ENCODE data around the gene DZIP1. TPM values are rescaled to one million over a fixed set of nuclear protein-coding genes. Genes with fewer than 3 reads are reported as not detected.

The DZIP1 gene
- total and polyA plus RNA-seq, 2 of the 8 experiments (the other 6 are each of a cell fraction or from before 2014, with no cell fraction given), result 7.6 to 24.6 TPM

DNA sequence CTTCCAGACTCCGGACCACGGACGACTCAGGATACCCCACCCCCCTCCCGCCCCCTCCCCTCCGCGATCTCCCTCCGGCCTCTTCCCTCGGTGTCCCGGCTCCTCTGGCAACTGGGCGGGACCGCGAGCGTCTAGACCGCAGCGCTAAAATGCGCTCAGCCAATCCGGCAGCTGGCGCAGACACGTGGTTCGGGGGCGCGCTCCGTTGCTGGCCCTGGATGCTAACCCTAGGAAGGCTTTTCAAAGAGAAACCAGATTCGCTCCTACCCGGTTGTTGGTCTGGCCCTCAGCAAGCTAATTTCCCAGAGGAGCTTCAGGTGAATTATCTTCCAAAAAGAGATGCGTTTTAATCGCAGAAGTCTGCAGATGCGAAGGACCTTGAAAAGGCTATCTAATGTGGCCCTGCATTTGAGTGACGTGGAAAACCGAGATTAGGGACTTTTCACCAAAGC is at the start of gene DZIP1 (continued):
- TF ChIP-seq RAD21 (IDR thresholded peaks at IDR 0.05 in 1 of 2, conservative IDR thresholded peaks at IDR 0.05 in 1 of 2; ENCODE audit: low read depth in 2 of 2, low read length in 2 of 2) (no peak), NRF1 (IDR thresholded peaks at IDR 0.05; ENCODE audit: low read depth, low read length) (no peak), JUN (IDR thresholded peaks at IDR 0.05; ENCODE audit: low read depth, low read length) (no peak), SP2 (IDR thresholded peaks at IDR 0.05; ENCODE audit: low read length) (no peak), SIRT6 (IDR thresholded peaks at IDR 0.05; ENCODE audit: low read length) (no peak), MAX (IDR thresholded peaks at IDR 0.05) (peak; percentile 96), YY1 (IDR thresholded peaks at IDR 0.05; ENCODE audit: low read depth, low read length) (no peak), TBP (IDR thresholded peaks at IDR 0.05; ENCODE audit: low read depth, low read length) (peak; percentile 85), KDM5A (IDR thresholded peaks at IDR 0.05; ENCODE audit: low read length) (no peak), TCF12 (IDR thresholded peaks at IDR 0.05; ENCODE audit: low read depth, low read length) (no peak), POLR2A (IDR thresholded peaks at IDR 0.05; ENCODE audit: control extremely low read depth in 1 of 2, low read depth in 2 of 2, low read length in 2 of 2) (peak in 1 of 2 experiments; percentile 68; a peak in 2 of 3 replicates), CBX5 (IDR thresholded peaks at IDR 0.05; ENCODE audit: low read depth, low read length) (no peak), KDM4A (IDR thresholded peaks at IDR 0.05; ENCODE audit: low read depth, low read length, severe bottlenecking) (no peak), SP4 (IDR thresholded peaks at IDR 0.05; ENCODE audit: low read length) (no peak; the same call in 1 of the 2 replicates), HDAC2 (IDR thresholded peaks at IDR 0.05; ENCODE audit: borderline replicate concordance in 1 of 2, low read depth in 2 of 2, low read length in 2 of 2) (no peak), SP1 (IDR thresholded peaks at IDR 0.05; ENCODE audit: low read depth, low read length) (no peak), TAF7 (optimal IDR thresholded peaks at IDR 0.05; ENCODE audit: borderline replicate concordance, low read depth, low read length) (peak; percentile 46), GTF2F1 (IDR thresholded peaks at IDR 0.05; ENCODE audit: borderline replicate concordance, low read depth, low read length) (no peak), CHD2 (IDR thresholded peaks at IDR 0.05; ENCODE audit: low read length) (no peak), ATF2 (IDR thresholded peaks at IDR 0.05; ENCODE audit: low read length) (no peak), TEAD4 (IDR thresholded peaks at IDR 0.05; ENCODE audit: low read depth, low read length) (no peak)
- TF ChIP-seq, protein P1, sequence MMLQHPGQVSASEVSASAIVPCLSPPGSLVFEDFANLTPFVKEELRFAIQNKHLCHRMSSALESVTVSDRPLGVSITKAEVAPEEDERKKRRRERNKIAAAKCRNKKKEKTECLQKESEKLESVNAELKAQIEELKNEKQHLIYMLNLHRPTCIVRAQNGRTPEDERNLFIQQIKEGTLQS (IDR thresholded peaks at IDR 0.05; ENCODE audit: insufficient read depth, low read depth, low read length), result no peak
- TF ChIP-seq, protein P2, sequence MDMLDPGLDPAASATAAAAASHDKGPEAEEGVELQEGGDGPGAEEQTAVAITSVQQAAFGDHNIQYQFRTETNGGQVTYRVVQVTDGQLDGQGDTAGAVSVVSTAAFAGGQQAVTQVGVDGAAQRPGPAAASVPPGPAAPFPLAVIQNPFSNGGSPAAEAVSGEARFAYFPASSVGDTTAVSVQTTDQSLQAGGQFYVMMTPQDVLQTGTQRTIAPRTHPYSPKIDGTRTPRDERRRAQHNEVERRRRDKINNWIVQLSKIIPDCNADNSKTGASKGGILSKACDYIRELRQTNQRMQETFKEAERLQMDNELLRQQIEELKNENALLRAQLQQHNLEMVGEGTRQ (IDR thresholded peaks at IDR 0.05; ENCODE audit: low read length), result peak; percentile 79

Measured in H1 (cell line).